Heart right ventricle (tissue), 16 donors: ENCODE data around the gene EFEMP2. TPM values are rescaled to one million over a fixed set of nuclear protein-coding genes. Genes with fewer than 3 reads are reported as not detected.
"Not testable (repeated sequence)": the region's sequence is repeated elsewhere in the genome, so short reads cannot be mapped to it uniquely, and the experiment has no call there.

ENCODE experiments used
- ATAC-seq, 8 donors: fragments of 200-7000 bp; cut with Tn5 transposase; one replicate each; pipeline ENCODE4 v1.9.1; 2020; ENCODE audit warnings: mild to moderate bottlenecking in 8 of 8, moderate library complexity in 8 of 8, moderate number of reproducible peaks in 1 of 8
- DNase-seq, 2 donors: peaks; one replicate each; pipeline ENCODE4 v3.0.0-alpha.2; 2020
- H3K27ac ChIP-seq, 10 donors: fragments of 200-600 bp; sonication (generic) in 2 of 10; one replicate each; pipeline versions ENCODE4 v1.5.0 to v1.8.0; 2020 to 2022; ENCODE audit warnings: mild to moderate bottlenecking in 3 of 10
- H3K27me3 ChIP-seq, 7 donors: fragments of 200-600 bp; one replicate each; pipeline ENCODE4 v1.8.0; 2021 to 2022; ENCODE audit warnings: mild to moderate bottlenecking in 2 of 7
- H3K36me3 ChIP-seq, 9 donors: fragments of 200-600 bp; sonication (generic) in 1 of 9; one replicate each; pipeline versions ENCODE4 v1.5.0 to v1.8.0; 2020 to 2022; ENCODE audit warnings: mild to moderate bottlenecking in 2 of 9
- H3K4me1 ChIP-seq, 9 donors: fragments of 200-600 bp; sonication (generic) in 1 of 9; one replicate each; pipeline versions ENCODE4 v1.5.0 to v1.8.0; 2020 to 2022; ENCODE audit warnings: mild to moderate bottlenecking in 4 of 9
- H3K4me3 ChIP-seq, 10 donors: fragments of 200-600 bp; sonication (generic) in 2 of 10; one replicate each; pipeline versions ENCODE4 v1.5.0 to v1.8.0; 2020 to 2022; ENCODE audit warnings: mild to moderate bottlenecking in 7 of 10, moderate library complexity in 2 of 10
- H3K9me3 ChIP-seq, 11 donors: fragments of 200-600 bp in 10 of 11; sonication (generic) in 2 of 11; one replicate each; pipeline versions ENCODE4 v1.5.0 to v1.8.0; 2013 to 2022; ENCODE audit warnings: mild to moderate bottlenecking in 2 of 11, control low read depth in 1 of 11, moderate library complexity in 1 of 11
- CTCF ChIP-seq, 9 donors: fragments of 200-600 bp; sonication (generic) in 2 of 9; IDR thresholded peaks; one replicate each; pipeline versions ENCODE4 v1.5.0 to v1.8.0; 2021 to 2022; ENCODE audit warnings: antibody characterized with exemption in 9 of 9, mild to moderate bottlenecking in 5 of 9, moderate library complexity in 1 of 9
- WGBS, 2 donors: extraction: QIAGEN DNeasy Blood & Tissue Kit; methylation state at CpG; one replicate each; pipeline ENCODE4 v1.1.7; 2013; ENCODE audit warnings: inconsistent platforms in 1 of 2; 5-methylcytosine and 5-hydroxymethylcytosine counted together
- intact Hi-C, 10 donors: fragments of 100-400 bp; cut with DNase I; formaldehyde crosslinking; loops; one replicate each; pipeline versions ENCODE4 v1.11.1 to v1.14.2; 2022
- polyA plus RNA-seq, 2 donors: library from polyadenylated mRNA; stranded (reverse); fragments of 200-250 nt; gene quantifications; one replicate each; pipeline ENCODE4 v1.2.3, GENCODE V29; 2013
- total RNA-seq, 10 donors: library from RNA; stranded (reverse); fragmentation: NEBNext Ultra II Directional in 3 of 10; extraction: Animal tissue kit (Norgen Biotek cat#: 25700) in 3 of 10; gene quantifications; one replicate each; pipeline versions ENCODE4 v1.2.1 to v1.2.4, GENCODE V29; 2021 to 2023
- donor health status: Arrhythmogenic right ventricular cardiomyopathy.
- donor health status: ischemic (EF 13 %, LVEDD 7.1; RV severe dilation, severe dysfunction).
- donor health status: healthy with polysubstance abuse.
- donor health status: DM: no; HTN: yes; CAD: no.
- donor health status: DM: no; HTN: no; CAD: no.
- donor health status: ischemic (EF 25% LVEDD 6.9; RV normal size, moderate dysfunction).
- donor health status: ischemic (EF 25% LVEDD 5.7; RV mildly dilated, moderate dysfunction).
- donor health status: healthy.
- donor health status: DM: yes; HTN: yes; CAD: no.
- donor health status: Ischemic cardiomyopathy.
- donor health status: ischemic (EF 35%, LVEDD 5.7; RV mildly dilated, moderate dysfunction).
- donor health status: nonischemic (EF 11% LVEDD 7.7; RV severe dilation, severe dysfunction).
- donor health status: DM: yes; HTN: yes; CAD: no.
- donor health status: PGD.
- donor health status: ischemic (EF 29% LVEDD 5.4; RV normal size, mild dysfunction).
- donor health status: nonischemic (EF 23%, LVEDD 6.1; RV moderate dilation, normal function).

EFEMP2 gene
- total and polyA plus RNA-seq, 12 donors = 54.8 to 133 (median 89.6) TPM

GRCh38 chr11:65850217-65851082 lies 22.1 kb downstream of the EFEMP2 start:
- DNase-seq (no peak), ATAC-seq (peak in 4 of 8 donors; percentile 2 to 14 (median 7))
- 68 to 74% methylated on average over 20 of the region's 20 CpGs for WGBS, 2 donors
- Histone ChIP-seq H3K4me3 (no peak overlapping the region), H3K27ac (no peak overlapping the region), H3K4me1 (peaks cover 0 to 18% (median 6%) of the 10 kb centered on the region in 9 donors), H3K9me3 (peaks cover 0 to 10% (median 3%) of the 10 kb centered on the region in 11 donors), H3K36me3 (peaks cover 6 to 52% (median 33%) of the 10 kb centered on the region in 9 donors), H3K27me3 (no peaks in the 10 kb centered on the region)
- no peak for TF ChIP-seq CTCF (IDR thresholded peaks at IDR 0.05)
- intact Hi-C loops = no loop called here

GRCh38 chr11:65849771-65850216 lies 22.8 kb downstream of the EFEMP2 start:
- Histone ChIP-seq H3K27ac (no peak overlapping the region), H3K4me1 (peaks cover 0 to 12% (median 3%) of the 10 kb centered on the region in 9 donors), H3K9me3 (peaks cover 0 to 10% (median 3%) of the 10 kb centered on the region in 11 donors), H3K36me3 (peaks cover under 1 to 46% (median 26%) of the 10 kb centered on the region in 9 donors), H3K27me3 (no peaks in the 10 kb centered on the region), H3K4me3 (no peak overlapping the region)
- 46 to 51% methylated on average over 16 of the region's 16 CpGs for WGBS, 2 donors
- DNase-seq (no peak), ATAC-seq (no peak)
- intact Hi-C loops = no loop called here
- no peak for TF ChIP-seq CTCF (IDR thresholded peaks at IDR 0.05)

- peaks cover 0 to 10% (median 3%) of the 10 kb centered on the region in 11 donors for H3K9me3 ChIP-seq
- H3K4me1 ChIP-seq = peaks cover 0 to 7% (median 1%) of the 10 kb centered on the region in 9 donors
- WGBS, 2 donors = 71 to 72% methylated on average over 8 of the region's 8 CpGs
- H3K27ac ChIP-seq = no peak overlapping the region
- no peak overlapping the region for H3K4me3 ChIP-seq
- ATAC-seq (no peak), DNase-seq (no peak)
- H3K27me3 ChIP-seq = no peaks in the 10 kb centered on the region
- intact Hi-C loops = no loop called here
- H3K36me3 ChIP-seq = peaks cover 0 to 42% (median 22%) of the 10 kb centered on the region in 9 donors
- no peak for TF ChIP-seq CTCF (IDR thresholded peaks at IDR 0.05)
Observed at GRCh38 chr11:65849366-65849765, 23.2 kb downstream of the EFEMP2 start.

- H3K27me3 ChIP-seq, H3K4me1 ChIP-seq, intact Hi-C loops, ATAC-seq, H3K27ac ChIP-seq, H3K4me3 ChIP-seq, DNase-seq: not testable (repeated sequence)
- 70 to 71% methylated on average over 7 of the region's 7 CpGs for WGBS, 2 donors
- peaks cover 0 to 10% (median 3%) of the 10 kb centered on the region in 11 donors for H3K9me3 ChIP-seq
- H3K36me3 ChIP-seq = peaks cover 0 to 35% (median 16%) of the 10 kb centered on the region in 9 donors
Observed at GRCh38 chr11:65848693-65849092, 23.9 kb downstream of the EFEMP2 start.
